Ovary (tissue), 9 donors: ENCODE data around the gene ANKRD53. TPM values are rescaled to one million over a fixed set of nuclear protein-coding genes. Genes with fewer than 3 reads are reported as not detected.

Source experiments
- DNase-seq, 5 donors: peaks; one replicate each; pipeline ENCODE4 v3.0.0-alpha.2; 2019 to 2020
- H3K27ac ChIP-seq, 2 donors: fragments of 200-600 bp; one replicate each; pipeline versions ENCODE4 v1.5.1 to v1.8.0; 2019 to 2022
- H3K27me3 ChIP-seq: fragments of 200-600 bp; one replicate; pipeline ENCODE4 v1.8.0; 2022
- H3K36me3 ChIP-seq: fragments of 200-600 bp; sonication (generic); one replicate; pipeline ENCODE4 v1.5.1; 2019
- H3K4me1 ChIP-seq: one replicate; pipeline ENCODE4 v1.8.1; 2013; ENCODE audit warnings: mild to moderate bottlenecking, moderate library complexity; ENCODE audit not compliant: insufficient read depth
- H3K4me3 ChIP-seq: fragments of 200-600 bp; sonication (generic); one replicate; pipeline ENCODE4 v1.5.1; 2017
- H3K9me3 ChIP-seq, 2 donors: fragments of 200-600 bp in 1 of 2; sonication (generic) in 1 of 2; one replicate each; pipeline versions ENCODE4 v1.5.1 to v1.8.1; 2013 to 2019; ENCODE audit warnings: mild to moderate bottlenecking in 1 of 2, moderate library complexity in 1 of 2
- CTCF ChIP-seq, 3 donors: fragments of 450-650 bp in 2 of 3; fragments of 200-600 bp in 1 of 3; IDR thresholded peaks; one replicate each; pipeline versions ENCODE4 v1.5.1 to v1.8.0; 2016 to 2022; ENCODE audit warnings: antibody characterized with exemption in 3 of 3, mild to moderate bottlenecking in 1 of 3
- EP300 ChIP-seq: sonication (generic); formaldehyde crosslinking; IDR thresholded peaks from one replicate; pipeline ENCODE4 v1.6.1; 2017; ENCODE audit warnings: antibody characterized with exemption
- POLR2A ChIP-seq: fragments of 450-650 bp; IDR thresholded peaks from one replicate; pipeline ENCODE4 v1.6.1; 2017; ENCODE audit warnings: antibody characterized with exemption, mild to moderate bottlenecking, moderate library complexity
- WGBS, 3 donors: extraction: QIAGEN DNeasy Blood & Tissue Kit in 1 of 3; methylation state at CpG; one replicate each; pipeline versions ENCODE4 v1.1.5 to v1.1.7; 2013 to 2017; 5-methylcytosine and 5-hydroxymethylcytosine counted together
- intact Hi-C, 4 donors: fragments of 100-400 bp; cut with DNase I; formaldehyde crosslinking; loops; one replicate each; pipeline versions ENCODE4 v1.11.0 to v1.15.1; 2022 to 2023
- polyA plus RNA-seq, 2 donors: library from polyadenylated mRNA; stranded (reverse); fragments of 200-250 nt in 1 of 2; fragments of 350-450 nt in 1 of 2; fragmentation: Illumina TruSeq in 1 of 2; extraction: RNeasy Lipid Tissue Mini Kit (QIAGEN cat#74804) in 1 of 2; gene quantifications; one replicate each; pipeline ENCODE4 v1.2.3, GENCODE V29; 2013 to 2014
- total RNA-seq, 7 donors: library from RNA; depleted of rRNA in 2 of 7; stranded (reverse); fragments of >200 nt in 2 of 7; fragmentation: NEBNext Ultra II Directional in 3 of 7; extraction: Animal tissue kit (Norgen Biotek cat#: 25700) in 3 of 7; gene quantifications; one replicate each; pipeline versions ENCODE4 v1.1.0 to v1.2.4, GENCODE V29; 2016 to 2023
- donor health status: DM: no; HTN: no; CAD: no; lungs with moderate emphysema.
- donor health status: DM: no; HTN: no; CAD: no.
- donor health status: Bipolar disorder and iron deficiency.
- donor health status: DM: yes; HTN: yes; CAD: no.
- donor health status: DM: no; HTN: no; CAD: no.
- donor health status: DM: yes; HTN: yes; CAD: no.

The ANKRD53 gene
- total and polyA plus RNA-seq, 9 donors: 2.0 to 8.3 (median 3.9) TPM

GRCh38 chr2:70948337-70949003, 30.0 kb upstream of the ANKRD53 start:
- Histone ChIP-seq H3K36me3 (no peaks in the 10 kb centered on the region), H3K27me3 (no peaks in the 10 kb centered on the region), H3K9me3 (no peaks in the 10 kb centered on the region), H3K27ac (no peak overlapping the region), H3K4me3 (no peak overlapping the region), H3K4me1 (no peaks in the 10 kb centered on the region)
- WGBS, 3 donors: 6 to 9% (median 9%) methylated on average over 26 to 27 of the region's 27 CpGs
- intact Hi-C loops: loop anchor here in 3 of 4 donors (5.0 kb wide), 1 partner anchor 76 kb away; no protein-coding TSS in a partner anchor
- TF ChIP-seq CTCF (IDR thresholded peaks at IDR 0.05) (peak; percentile 63 to 73 (median 70)), EP300 (no peak), POLR2A (no peak)
- DNase-seq: peak; percentile 67 to 82 (median 81)

GRCh38 chr2:70949086-70949485, 29.3 kb upstream of the ANKRD53 start:
- intact Hi-C loops: loop anchor here in 3 of 4 donors (5.0 kb wide), 1 partner anchor 77 kb away; no protein-coding TSS in a partner anchor
- no peaks in the 10 kb centered on the region for H3K27me3 ChIP-seq

GRCh38 chr2:70954886-70955285, 23.5 kb upstream of the ANKRD53 start:
- Histone ChIP-seq H3K4me3 (no peak overlapping the region), H3K36me3 (no peaks in the 10 kb centered on the region), H3K9me3 (no peaks in the 10 kb centered on the region), H3K27me3 (no peaks in the 10 kb centered on the region), H3K4me1 (no peaks in the 10 kb centered on the region), H3K27ac (no peak overlapping the region)
- TF ChIP-seq EP300 (no peak), POLR2A (no peak), CTCF (IDR thresholded peaks at IDR 0.05) (no peak)
- DNase-seq: no peak
- intact Hi-C loops: no loop called here
- 84 to 86% (median 84%) methylated on average over 7 of the region's 7 CpGs for WGBS, 3 donors

More at GRCh38 chr2:70949086-70949485, 29.3 kb upstream of the ANKRD53 start:
- Histone ChIP-seq H3K4me3 (no peak overlapping the region), H3K4me1 (no peaks in the 10 kb centered on the region), H3K36me3 (no peaks in the 10 kb centered on the region), H3K27ac (no peak overlapping the region), H3K9me3 (no peaks in the 10 kb centered on the region)
- TF ChIP-seq EP300: no peak
- TF ChIP-seq CTCF (IDR thresholded peaks at IDR 0.05): no peak
- TF ChIP-seq POLR2A: no peak
- 79 to 83% (median 81%) methylated on average over 11 of the region's 11 CpGs for WGBS, 3 donors
- no peak for DNase-seq

GRCh38 chr2:70956141-70956540, 22.3 kb upstream of the ANKRD53 start:
- H3K27me3 ChIP-seq: no peaks in the 10 kb centered on the region
- DNase-seq: no peak
- H3K27ac ChIP-seq: no peak overlapping the region
- no peaks in the 10 kb centered on the region for H3K36me3 ChIP-seq
- intact Hi-C loops: no loop called here
- WGBS, 3 donors: 87 to 94% (median 91%) methylated on average over 2 of the region's 2 CpGs
- no peaks in the 10 kb centered on the region for H3K9me3 ChIP-seq
- no peaks in the 10 kb centered on the region for H3K4me1 ChIP-seq
- H3K4me3 ChIP-seq: no peak overlapping the region
- TF ChIP-seq POLR2A (no peak), EP300 (no peak), CTCF (IDR thresholded peaks at IDR 0.05) (no peak)
